Measurements from ENCODE around the gene RPL13A.

GRCh38 chr19:49486710-49487276 is 615 bp upstream of the RPL13A start:
- TF ChIP-seq, protein P1, sequence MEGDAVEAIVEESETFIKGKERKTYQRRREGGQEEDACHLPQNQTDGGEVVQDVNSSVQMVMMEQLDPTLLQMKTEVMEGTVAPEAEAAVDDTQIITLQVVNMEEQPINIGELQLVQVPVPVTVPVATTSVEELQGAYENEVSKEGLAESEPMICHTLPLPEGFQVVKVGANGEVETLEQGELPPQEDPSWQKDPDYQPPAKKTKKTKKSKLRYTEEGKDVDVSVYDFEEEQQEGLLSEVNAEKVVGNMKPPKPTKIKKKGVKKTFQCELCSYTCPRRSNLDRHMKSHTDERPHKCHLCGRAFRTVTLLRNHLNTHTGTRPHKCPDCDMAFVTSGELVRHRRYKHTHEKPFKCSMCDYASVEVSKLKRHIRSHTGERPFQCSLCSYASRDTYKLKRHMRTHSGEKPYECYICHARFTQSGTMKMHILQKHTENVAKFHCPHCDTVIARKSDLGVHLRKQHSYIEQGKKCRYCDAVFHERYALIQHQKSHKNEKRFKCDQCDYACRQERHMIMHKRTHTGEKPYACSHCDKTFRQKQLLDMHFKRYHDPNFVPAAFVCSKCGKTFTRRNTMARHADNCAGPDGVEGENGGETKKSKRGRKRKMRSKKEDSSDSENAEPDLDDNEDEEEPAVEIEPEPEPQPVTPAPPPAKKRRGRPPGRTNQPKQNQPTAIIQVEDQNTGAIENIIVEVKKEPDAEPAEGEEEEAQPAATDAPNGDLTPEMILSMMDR (IDR thresholded peaks at IDR 0.05) = no peak
- TF ChIP-seq POLR2A (IDR thresholded peaks at IDR 0.05) = no peak

All from ovary (tissue), 3 donors.